GM06990 (cell line): ENCODE data around the gene YBX1.
"Not testable (repeated sequence)": the region's sequence is repeated elsewhere in the genome, so short reads cannot be mapped to it uniquely, and the experiment has no call there.

Experiments used
- DNase-seq: peaks from one replicate; pipeline ENCODE4 v3.0.0-alpha.2; 2011; ENCODE audit not compliant: insufficient read length; ENCODE audit errors: extremely low read depth
- H3K27me3 ChIP-seq: replicated peaks from 2 replicates; pipeline ENCODE4 v1.6.0; 2011; ENCODE audit warnings: low read length; ENCODE audit not compliant: control insufficient read depth, insufficient read depth
- H3K36me3 ChIP-seq: 2 replicates; pipeline ENCODE4 v1.5.1; 2011; ENCODE audit warnings: low read length; ENCODE audit not compliant: control insufficient read depth, insufficient read depth
- H3K4me3 ChIP-seq: replicated peaks from 2 replicates; pipeline ENCODE4 v1.5.1; 2011; ENCODE audit warnings: low read depth, mild to moderate bottlenecking, control low read depth, low read length
- TF ChIP-seq, protein P1 (sequence below): IDR thresholded peaks from 2 replicates; pipeline ENCODE4 v1.5.1; 2011; ENCODE audit warnings: low read length, control low read depth, mild to moderate bottlenecking, inconsistent platforms; ENCODE audit not compliant: insufficient read depth, poor library complexity, severe bottlenecking

Gene YBX1

DNA sequence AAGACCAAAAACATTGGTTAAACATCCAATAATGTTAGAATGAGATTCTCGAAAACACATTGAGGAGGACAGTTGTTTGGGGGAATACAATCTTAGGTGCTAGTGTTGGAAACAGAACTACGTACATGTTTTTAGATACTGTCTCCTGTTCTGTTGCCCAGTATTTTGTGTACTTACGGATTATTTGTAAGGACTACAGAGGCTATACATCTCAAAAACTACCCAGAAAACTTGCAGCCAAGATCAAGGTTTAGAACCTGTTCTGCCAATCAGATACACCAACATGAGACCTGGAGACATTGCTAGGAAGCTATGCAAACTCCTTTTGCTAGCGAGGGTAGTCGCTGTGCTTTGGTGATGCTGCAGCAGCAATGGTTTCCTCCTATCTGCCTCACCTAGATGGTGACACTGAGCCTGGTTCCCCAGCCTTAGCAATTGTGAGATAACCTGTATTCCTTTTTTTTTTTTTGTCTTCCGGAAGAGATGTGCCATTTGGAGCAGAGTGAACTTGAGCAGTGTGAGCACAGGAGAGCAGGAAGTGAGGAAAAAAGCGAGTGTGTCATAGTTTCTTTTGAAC lies 21.8 kb downstream of the YBX1 start:
- H3K36me3 ChIP-seq, result peaks cover 21% of the 10 kb centered on the region
- H3K4me3 ChIP-seq, result no peak overlapping the region
- DNase-seq, result no peak
- TF ChIP-seq, protein P1, sequence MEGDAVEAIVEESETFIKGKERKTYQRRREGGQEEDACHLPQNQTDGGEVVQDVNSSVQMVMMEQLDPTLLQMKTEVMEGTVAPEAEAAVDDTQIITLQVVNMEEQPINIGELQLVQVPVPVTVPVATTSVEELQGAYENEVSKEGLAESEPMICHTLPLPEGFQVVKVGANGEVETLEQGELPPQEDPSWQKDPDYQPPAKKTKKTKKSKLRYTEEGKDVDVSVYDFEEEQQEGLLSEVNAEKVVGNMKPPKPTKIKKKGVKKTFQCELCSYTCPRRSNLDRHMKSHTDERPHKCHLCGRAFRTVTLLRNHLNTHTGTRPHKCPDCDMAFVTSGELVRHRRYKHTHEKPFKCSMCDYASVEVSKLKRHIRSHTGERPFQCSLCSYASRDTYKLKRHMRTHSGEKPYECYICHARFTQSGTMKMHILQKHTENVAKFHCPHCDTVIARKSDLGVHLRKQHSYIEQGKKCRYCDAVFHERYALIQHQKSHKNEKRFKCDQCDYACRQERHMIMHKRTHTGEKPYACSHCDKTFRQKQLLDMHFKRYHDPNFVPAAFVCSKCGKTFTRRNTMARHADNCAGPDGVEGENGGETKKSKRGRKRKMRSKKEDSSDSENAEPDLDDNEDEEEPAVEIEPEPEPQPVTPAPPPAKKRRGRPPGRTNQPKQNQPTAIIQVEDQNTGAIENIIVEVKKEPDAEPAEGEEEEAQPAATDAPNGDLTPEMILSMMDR, result no peak
- H3K27me3 ChIP-seq, result no peaks in the 10 kb centered on the region

DNA sequence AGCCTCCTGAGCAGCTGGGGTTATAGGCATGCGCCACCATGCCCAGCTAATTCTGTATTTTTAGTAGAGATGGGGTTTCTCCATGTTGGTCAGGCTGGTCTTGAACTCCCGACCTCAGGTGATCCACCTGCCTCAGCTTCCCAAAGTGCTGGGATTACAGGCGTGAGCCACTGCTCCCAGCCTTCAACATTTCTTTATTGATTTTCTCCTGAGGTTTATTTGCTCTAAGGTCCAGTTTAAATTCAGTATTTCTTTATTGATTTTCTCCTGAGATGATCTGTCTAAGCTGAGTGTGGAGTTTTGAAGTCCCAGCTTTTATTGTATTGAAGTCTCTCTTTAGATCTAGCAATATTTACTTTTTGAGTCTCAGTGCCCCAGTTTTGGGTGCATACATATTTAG lies 30.6 kb downstream of the YBX1 start:
- not testable (repeated sequence) for H3K36me3 ChIP-seq, H3K27me3 ChIP-seq, DNase-seq, H3K4me3 ChIP-seq

DNA sequence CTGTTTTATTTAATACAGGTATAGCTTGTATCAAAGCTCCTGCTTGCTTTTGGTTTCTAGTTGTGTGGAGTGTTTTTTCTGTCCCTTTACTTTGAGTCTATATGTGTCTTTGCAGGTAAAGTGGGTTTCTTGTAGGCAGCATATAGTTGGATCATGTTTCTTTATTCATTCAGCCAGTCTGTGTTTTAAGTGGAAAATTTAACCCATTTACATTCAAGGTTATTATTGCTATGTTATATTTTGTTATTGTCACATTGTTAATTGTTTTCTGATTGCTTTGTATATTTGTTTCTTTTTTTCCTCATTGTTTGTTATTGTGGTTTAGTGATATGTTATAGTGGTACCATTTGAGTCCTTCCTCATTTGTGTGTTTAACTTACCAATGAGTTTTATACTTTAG lies 31.1 kb downstream of the YBX1 start:
- H3K27me3 ChIP-seq, result no peaks in the 10 kb centered on the region
- no peak overlapping the region for H3K4me3 ChIP-seq
- DNase-seq, result no peak
- peaks cover 2% of the 10 kb centered on the region for H3K36me3 ChIP-seq
- TF ChIP-seq, protein P1, result no peak

DNA sequence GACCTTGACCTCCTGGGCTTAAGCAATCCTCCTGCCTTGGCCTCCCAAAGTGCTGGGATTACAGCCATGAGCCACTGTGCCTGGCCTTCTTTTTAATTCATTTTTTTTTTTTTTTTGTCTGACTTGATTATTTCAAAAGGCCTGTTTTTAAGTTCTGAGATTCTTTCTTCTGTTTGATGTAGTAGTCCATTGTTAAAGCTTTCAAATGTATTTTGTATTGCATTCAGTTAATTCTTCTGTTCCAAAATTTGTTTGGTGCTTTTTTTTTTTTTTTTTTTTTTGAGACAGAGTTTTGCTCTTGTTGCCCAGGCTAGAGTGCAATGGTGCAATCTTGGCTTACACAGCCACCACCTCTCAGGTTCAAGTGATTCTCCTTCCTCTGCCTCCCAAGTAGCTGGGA lies 32.2 kb downstream of the YBX1 start:
- not testable (repeated sequence) for H3K36me3 ChIP-seq, H3K27me3 ChIP-seq, DNase-seq, H3K4me3 ChIP-seq

DNA sequence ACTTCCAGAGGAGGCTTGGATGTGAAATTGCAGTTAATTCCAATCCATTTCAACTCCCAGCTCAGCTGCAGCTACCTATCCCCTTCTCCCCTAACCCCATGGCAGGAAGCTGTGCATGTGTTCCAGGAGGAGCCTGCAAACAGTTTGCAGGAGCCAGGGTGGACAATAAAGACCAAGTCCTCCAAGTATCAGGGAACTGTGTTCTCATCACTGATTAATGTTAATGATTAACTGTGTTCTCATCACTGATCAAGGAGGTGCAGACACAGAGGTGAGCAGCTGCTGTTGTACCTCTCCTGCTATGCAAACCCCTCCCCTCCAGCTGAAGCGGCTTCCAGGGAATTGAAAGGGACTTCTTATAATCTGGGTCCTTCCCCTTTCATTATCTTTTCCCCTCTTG lies 38.6 kb downstream of the YBX1 start:
- no peaks in the 10 kb centered on the region for H3K27me3 ChIP-seq
- TF ChIP-seq, protein P1, result no peak
- H3K36me3 ChIP-seq, result peaks cover 1% of the 10 kb centered on the region; the same call in 1 of the 2 replicates
- no peak for DNase-seq
- no peak overlapping the region for H3K4me3 ChIP-seq

DNA sequence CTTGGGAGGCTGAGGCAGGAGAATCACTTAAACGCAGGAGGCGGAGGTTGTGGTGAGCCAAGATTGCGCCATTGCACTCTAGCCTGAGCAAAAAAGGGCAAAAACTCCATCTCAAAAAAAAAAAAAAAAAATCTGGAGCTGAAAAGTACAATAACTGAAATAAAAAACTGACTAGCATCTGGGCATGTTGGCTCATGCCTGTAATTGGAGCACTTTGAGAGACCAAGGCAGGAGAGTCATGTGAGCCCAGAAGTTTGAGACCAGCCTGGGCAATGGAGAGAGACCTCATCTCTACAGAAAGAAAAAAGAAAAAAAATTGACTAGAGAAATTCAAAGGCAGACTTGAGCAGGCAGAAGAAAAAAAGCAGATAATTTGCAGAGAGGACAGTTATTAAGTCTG lies 39.7 kb downstream of the YBX1 start:
- TF ChIP-seq, protein P1, result no peak
- peaks cover 1% of the 10 kb centered on the region; the same call in 1 of the 2 replicates for H3K36me3 ChIP-seq

DNA sequence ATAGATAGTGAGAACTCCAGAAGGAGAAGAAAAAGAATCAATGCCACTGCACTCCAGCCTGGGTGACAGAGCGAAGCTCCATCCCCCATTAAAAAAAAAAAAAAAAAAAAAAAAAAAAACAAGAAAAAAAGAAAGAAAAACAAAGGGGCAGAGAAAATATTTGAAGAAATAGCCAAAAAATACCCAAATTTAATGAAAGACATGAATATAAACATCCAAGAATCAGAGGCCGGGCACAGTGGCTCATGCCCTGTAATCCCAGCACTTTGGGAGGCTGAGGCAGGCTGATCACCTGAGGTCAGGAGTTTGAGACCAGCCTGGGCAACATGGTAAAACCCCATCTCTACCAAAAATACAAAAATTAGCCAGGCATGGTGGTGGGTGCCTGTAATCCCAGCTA lies 40.2 kb downstream of the YBX1 start:
- H3K27me3 ChIP-seq, DNase-seq, H3K4me3 ChIP-seq, H3K36me3 ChIP-seq: not testable (repeated sequence)

More for the DNA sequence above, 39.7 kb downstream of the YBX1 start:
- H3K27me3 ChIP-seq, result no peaks in the 10 kb centered on the region
- H3K4me3 ChIP-seq, result no peak overlapping the region
- no peak for DNase-seq
